AG09319 (cell line): ENCODE data around the gene CA7.

Experiments used
- DNase-seq: peaks from one replicate; pipeline ENCODE4 v3.0.0-alpha.2; 2010; ENCODE audit warnings: low read depth; ENCODE audit errors: extremely low read depth
- TF ChIP-seq, protein P1 (sequence below): IDR thresholded peaks from 2 replicates; pipeline ENCODE4 v1.5.1; 2011; ENCODE audit warnings: low read depth, mild to moderate bottlenecking, inconsistent platforms, low read length, moderate library complexity

CA7 gene

DNA sequence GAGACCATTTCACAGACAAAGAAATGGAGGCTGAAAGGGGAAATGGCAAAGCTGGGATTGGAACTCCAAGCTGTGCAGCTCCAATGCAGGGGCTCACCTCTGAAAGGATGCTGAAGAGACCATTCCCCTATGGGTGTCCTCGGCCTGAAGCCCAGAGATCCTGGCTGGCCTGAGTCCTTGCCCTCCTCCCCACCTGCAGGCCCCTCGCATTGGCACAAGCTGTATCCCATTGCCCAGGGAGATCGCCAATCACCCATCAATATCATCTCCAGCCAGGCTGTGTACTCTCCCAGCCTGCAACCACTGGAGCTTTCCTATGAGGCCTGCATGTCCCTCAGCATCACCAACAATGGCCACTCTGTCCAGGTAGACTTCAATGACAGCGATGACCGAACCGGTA, 2.6 kb downstream of the CA7 start:
- TF ChIP-seq, protein P1, sequence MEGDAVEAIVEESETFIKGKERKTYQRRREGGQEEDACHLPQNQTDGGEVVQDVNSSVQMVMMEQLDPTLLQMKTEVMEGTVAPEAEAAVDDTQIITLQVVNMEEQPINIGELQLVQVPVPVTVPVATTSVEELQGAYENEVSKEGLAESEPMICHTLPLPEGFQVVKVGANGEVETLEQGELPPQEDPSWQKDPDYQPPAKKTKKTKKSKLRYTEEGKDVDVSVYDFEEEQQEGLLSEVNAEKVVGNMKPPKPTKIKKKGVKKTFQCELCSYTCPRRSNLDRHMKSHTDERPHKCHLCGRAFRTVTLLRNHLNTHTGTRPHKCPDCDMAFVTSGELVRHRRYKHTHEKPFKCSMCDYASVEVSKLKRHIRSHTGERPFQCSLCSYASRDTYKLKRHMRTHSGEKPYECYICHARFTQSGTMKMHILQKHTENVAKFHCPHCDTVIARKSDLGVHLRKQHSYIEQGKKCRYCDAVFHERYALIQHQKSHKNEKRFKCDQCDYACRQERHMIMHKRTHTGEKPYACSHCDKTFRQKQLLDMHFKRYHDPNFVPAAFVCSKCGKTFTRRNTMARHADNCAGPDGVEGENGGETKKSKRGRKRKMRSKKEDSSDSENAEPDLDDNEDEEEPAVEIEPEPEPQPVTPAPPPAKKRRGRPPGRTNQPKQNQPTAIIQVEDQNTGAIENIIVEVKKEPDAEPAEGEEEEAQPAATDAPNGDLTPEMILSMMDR: no peak
- no peak for DNase-seq

DNA sequence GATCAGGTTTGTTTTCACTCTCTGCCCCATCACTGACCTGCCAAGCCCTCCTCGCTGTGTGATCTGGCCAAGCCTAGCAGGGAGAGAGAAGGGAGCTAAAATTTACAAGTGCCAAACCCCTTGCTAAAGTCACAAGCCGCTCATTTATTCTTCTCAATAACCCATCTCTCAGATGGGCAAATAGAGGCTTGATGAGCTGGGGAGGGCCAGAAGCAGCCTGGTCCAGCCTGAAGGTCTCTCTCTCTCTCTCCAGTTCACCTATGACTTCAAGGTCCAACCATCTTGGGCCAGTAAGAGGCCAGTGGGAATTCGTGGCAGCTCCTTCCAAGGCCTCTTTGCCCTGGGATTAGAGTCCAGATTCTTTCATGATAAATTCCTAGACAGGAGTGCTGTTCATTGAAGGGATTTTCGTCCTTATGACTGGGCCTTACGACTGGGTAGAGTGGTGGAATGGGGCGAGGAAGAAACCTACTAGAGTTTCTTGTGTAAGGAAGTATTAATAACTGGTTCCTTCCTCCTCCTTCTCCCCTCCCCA, 3.4 kb downstream of the CA7 start:
- DNase-seq: no peak
- TF ChIP-seq, protein P1: no peak

DNA sequence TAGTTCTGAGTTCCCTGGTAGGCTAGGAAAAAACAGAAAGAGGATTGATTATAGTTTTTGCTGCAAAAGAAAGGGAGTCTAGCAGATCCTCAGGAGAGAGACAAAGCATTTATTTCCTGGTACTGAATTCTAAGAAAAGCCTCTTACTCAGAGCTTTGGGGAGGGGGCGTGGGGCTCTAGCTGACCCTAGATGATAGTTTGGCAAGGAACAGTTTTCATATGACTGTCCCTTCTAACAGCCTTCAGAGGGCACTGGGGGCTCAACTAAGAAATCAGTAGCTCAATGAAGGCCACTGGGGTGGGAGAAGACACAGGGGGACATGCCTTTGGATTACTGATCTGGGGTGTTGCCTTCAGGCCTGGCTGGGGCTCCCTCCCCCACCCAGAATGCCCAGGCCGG, 4.0 kb downstream of the CA7 start:
- TF ChIP-seq, protein P1: no peak
- DNase-seq: no peak

DNA sequence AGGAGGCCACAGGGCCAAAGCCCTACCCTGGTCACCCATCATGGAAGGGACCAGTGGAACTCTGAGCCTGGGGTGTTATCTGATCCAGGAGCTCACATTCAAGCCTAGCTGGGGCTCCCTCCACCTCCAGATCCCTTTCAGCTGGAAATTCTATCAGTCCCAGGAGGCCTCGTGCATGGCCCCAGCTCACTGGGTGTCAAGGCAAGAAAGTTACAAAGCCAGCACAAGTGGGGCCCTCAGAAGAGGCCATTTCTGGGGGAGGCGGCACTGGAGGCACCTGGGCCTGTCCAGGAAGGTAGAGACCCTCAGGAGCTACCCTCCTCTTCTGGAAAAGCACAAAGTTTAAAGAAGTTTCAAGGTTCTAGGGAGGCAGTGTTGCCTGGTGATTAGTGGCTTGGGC, 4.8 kb downstream of the CA7 start:
- no peak for DNase-seq
- TF ChIP-seq, protein P1: no peak

DNA sequence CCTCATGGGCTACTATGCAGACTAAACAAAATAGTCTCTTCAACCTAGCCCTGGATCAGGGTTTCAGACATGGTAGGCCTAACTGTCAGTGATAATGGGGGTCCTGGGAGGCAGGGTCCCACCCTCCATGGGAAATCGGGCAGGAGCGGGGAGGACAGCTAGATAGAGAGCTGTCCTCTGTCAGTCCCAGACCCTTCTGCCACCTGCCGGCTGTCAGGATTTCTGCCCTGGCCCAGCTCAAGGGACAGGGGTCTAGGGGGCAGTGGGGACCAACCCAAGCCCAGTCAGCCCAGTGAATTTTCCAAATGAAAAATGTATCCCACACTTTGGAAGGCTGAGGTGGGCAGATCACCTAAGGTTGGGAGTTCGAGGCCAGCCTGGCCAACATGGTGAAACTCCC, 5.3 kb downstream of the CA7 start:
- TF ChIP-seq, protein P1: no peak
- no peak for DNase-seq

DNA sequence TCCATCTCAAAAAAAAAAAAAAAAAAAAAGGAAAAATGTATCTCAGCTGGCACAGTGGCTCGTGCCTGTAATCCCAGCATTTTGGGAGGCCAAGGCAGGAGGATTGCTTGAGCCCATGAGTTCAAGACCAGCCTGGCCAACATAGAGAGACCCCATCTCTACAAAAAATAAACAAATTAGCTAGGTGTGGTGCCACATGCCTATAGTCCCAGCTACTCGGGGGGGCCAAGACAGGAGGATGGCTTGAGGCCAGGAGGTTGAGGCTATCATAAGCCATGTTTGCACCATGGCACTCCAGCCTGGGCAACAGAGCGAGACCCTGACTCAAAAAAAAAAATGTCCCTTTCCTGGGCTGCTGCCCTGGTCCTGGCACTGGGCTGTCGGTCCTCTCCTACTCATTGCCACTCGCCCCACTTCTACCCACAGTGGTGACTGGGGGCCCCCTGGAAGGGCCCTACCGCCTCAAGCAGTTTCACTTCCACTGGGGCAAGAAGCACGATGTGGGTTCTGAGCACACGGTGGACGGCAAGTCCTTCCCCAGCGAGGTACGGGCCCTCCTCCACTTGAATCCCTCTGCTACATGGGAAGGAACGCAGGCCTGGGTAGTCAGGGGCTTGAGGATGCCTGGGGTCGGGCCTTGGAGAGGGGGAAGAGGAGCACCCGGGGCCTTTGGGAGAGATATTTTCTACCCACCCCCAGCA, 6.1 kb downstream of the CA7 start:
- TF ChIP-seq, protein P1: no peak
- no peak for DNase-seq

DNA sequence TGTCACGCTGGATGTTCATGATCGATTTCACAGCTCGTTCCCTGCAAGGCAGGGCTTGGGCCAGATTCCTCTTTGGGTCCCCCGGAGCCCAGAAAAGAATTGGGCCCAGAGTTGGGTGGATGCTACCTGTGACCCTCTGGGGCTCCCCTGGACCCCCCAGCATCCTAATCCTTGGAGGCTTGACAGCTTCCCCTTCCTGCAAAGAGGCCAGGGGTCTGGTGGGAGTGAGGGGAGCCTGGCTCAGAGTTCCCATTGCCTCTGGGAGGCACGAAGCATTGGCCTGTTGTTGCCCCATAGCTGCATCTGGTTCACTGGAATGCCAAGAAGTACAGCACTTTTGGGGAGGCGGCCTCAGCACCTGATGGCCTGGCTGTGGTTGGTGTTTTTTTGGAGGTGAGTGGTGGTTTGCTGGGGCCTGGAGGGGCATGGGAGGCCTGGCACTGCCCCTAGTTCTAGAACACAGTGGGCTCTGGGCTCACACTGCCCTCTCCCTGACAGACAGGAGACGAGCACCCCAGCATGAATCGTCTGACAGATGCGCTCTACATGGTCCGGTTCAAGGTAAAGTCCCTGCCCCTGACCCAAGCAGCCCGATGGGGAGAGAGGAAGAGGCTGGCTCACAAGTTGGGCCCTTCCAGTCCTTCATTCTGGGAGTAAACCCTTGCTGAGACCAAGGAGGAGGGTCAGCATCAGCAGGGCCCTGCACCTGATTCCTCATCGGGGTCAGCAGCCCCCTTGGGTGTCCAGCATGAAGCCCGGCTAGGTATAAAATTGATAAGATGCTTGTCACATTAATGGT, 7.2 kb downstream of the CA7 start:
- TF ChIP-seq, protein P1: no peak
- DNase-seq: no peak
